Endothelial cell of umbilical vein (primary cell): ENCODE data around the gene SEMA4D. TPM values are rescaled to one million over a fixed set of nuclear protein-coding genes. Genes with fewer than 3 reads are reported as not detected.

Experiments used
- BruUV-seq: library from RNA; stranded (reverse); fragments of 400-500 nt; replicated peaks from 2 replicates; lab custom pipeline; 2021; lab: Mats Ljungman, UMichigan
- CTCF ChIA-PET: fragments of 300-600, 350-600 bp; sonication (Branson Sonifier 250); formaldehyde crosslinking; loops from one replicate; lab custom pipeline; 2021; ENCODE audit warnings: antibody characterized with exemption, inconsistent platforms; lab: Charles Lee
- POLR2A ChIA-PET: fragments of 300-600, 350-600 bp; sonication (Branson Sonifier 250); formaldehyde crosslinking; loops from one replicate; lab custom pipeline; 2021; ENCODE audit warnings: antibody characterized with exemption, inconsistent platforms; lab: Charles Lee
- DNase-seq: peaks from one replicate; pipeline ENCODE4 v3.0.0-alpha.2; 2011; ENCODE audit warnings: low read depth, low spot score
- FAIRE-seq: peaks from 2 replicates; lab custom pipeline; 2011; peaks lifted over from hg19 to GRCh38; lab: Jason Lieb, UNC
- H2AFZ ChIP-seq: 2 replicates; pipeline ENCODE4 v1.6.0; 2012; ENCODE audit warnings: low read depth, low read length, control low read depth, inconsistent platforms
- H3K27ac ChIP-seq: 2 replicates; pipeline ENCODE4 v1.5.1; 2011; ENCODE audit warnings: low read depth, mild to moderate bottlenecking, control low read depth, low read length, moderate library complexity; ENCODE audit not compliant: insufficient read depth
- H3K27me3 ChIP-seq, 2 experiments: 2 replicates each; pipeline versions ENCODE4 v1.6.0 to v1.6.1; 2011; ENCODE audit warnings: low read length in 2 of 2, mixed read lengths in 1 of 2; ENCODE audit not compliant: control insufficient read depth in 2 of 2, insufficient read depth in 2 of 2
- H3K36me3 ChIP-seq, 2 experiments: 2 replicates in 1 of 2; 3 replicates in 1 of 2; pipeline ENCODE4 v1.5.1; 2011; ENCODE audit warnings: low read length in 2 of 2, mild to moderate bottlenecking in 1 of 2, moderate library complexity in 1 of 2; ENCODE audit not compliant: control insufficient read depth in 2 of 2, insufficient read depth in 2 of 2; ENCODE audit errors: extremely low read depth in 1 of 2
- H3K4me1 ChIP-seq: 3 replicates; pipeline ENCODE4 v1.5.1; 2011; ENCODE audit warnings: mild to moderate bottlenecking, low read length; ENCODE audit not compliant: control insufficient read depth, insufficient read depth; ENCODE audit errors: extremely low read depth
- H3K4me2 ChIP-seq: 2 replicates; pipeline ENCODE4 v1.6.1; 2011; ENCODE audit warnings: low read length, control low read depth, mixed read lengths; ENCODE audit not compliant: insufficient read depth
- H3K4me3 ChIP-seq, 3 experiments: fragments of 200-600 bp in 1 of 3; sonication (generic), shearing (Covaris generic) in 1 of 3; replicated peaks in 1 of 3; 2 replicates each; pipeline ENCODE4 v1.5.1; 2011 to 2016; ENCODE audit warnings: control low read depth in 3 of 3, low read length in 3 of 3, mild to moderate bottlenecking in 2 of 3, inconsistent platforms in 1 of 3, low read depth in 1 of 3, moderate library complexity in 1 of 3; ENCODE audit not compliant: insufficient read depth in 1 of 3
- H3K79me2 ChIP-seq: 2 replicates; pipeline ENCODE4 v1.6.0; 2012; ENCODE audit warnings: low read length, inconsistent platforms; ENCODE audit not compliant: control insufficient read depth, insufficient read depth
- H3K9ac ChIP-seq: replicated peaks from 2 replicates; pipeline ENCODE3; 2011; ENCODE audit warnings: low read length, control low read depth; ENCODE audit not compliant: insufficient read depth; ENCODE audit errors: extremely low read depth
- H3K9me1 ChIP-seq: replicated peaks from 3 replicates; pipeline ENCODE4 v1.6.0; 2011; ENCODE audit warnings: mild to moderate bottlenecking, low read length; ENCODE audit not compliant: control insufficient read depth, insufficient read depth; ENCODE audit errors: extremely low read depth
- H3K9me3 ChIP-seq: replicated peaks from 2 replicates; pipeline ENCODE4 v1.5.1; 2012; ENCODE audit warnings: low read length, inconsistent platforms; ENCODE audit not compliant: control insufficient read depth, insufficient read depth
- H4K20me1 ChIP-seq: replicated peaks from 2 replicates; pipeline ENCODE3; 2011; ENCODE audit warnings: mild to moderate bottlenecking, low read length; ENCODE audit not compliant: control insufficient read depth, insufficient read depth; ENCODE audit errors: extremely low read depth
- CTCF ChIP-seq, 2 donors: IDR thresholded peaks; 1 replicate in 1 of 2; 2 replicates in 1 of 2; pipeline ENCODE4 v1.5.1; 2011; ENCODE audit warnings: low read length in 2 of 2, mild to moderate bottlenecking in 2 of 2, moderate library complexity in 2 of 2, control low read depth in 1 of 2, inconsistent platforms in 1 of 2, low read depth in 1 of 2; ENCODE audit not compliant: insufficient read depth in 1 of 2; ENCODE audit errors: extremely low read depth in 1 of 2
- EZH2 ChIP-seq: IDR thresholded peaks from 2 replicates; pipeline ENCODE4 v1.6.1; 2012; ENCODE audit warnings: borderline replicate concordance, low read depth, mild to moderate bottlenecking, moderate library complexity, low read length, inconsistent platforms; ENCODE audit not compliant: severe bottlenecking
- FOS ChIP-seq: IDR thresholded peaks from 2 replicates; pipeline ENCODE4 v1.6.1; 2011; ENCODE audit warnings: mild to moderate bottlenecking, low read length, moderate library complexity, borderline replicate concordance; ENCODE audit not compliant: insufficient read depth
- GATA2 ChIP-seq: IDR thresholded peaks from 2 replicates; pipeline ENCODE4 v1.7.0; 2011; ENCODE audit warnings: low read depth, mild to moderate bottlenecking, moderate library complexity, mixed read lengths, low read length; ENCODE audit not compliant: insufficient read length, insufficient read depth
- JUN ChIP-seq: IDR thresholded peaks from 2 replicates; pipeline ENCODE4 v1.6.1; 2011; ENCODE audit warnings: borderline replicate concordance, low read depth; ENCODE audit not compliant: insufficient read length, insufficient read depth
- MAX ChIP-seq: IDR thresholded peaks from 2 replicates; pipeline ENCODE4 v1.6.1; 2011; ENCODE audit not compliant: insufficient read depth, insufficient read length
- MYC ChIP-seq: IDR thresholded peaks from one replicate; pipeline ENCODE4 v1.6.1; 2011; ENCODE audit warnings: mild to moderate bottlenecking, low read depth, low read length
- POLR2A ChIP-seq: IDR thresholded peaks from 2 replicates; pipeline ENCODE4 v1.6.1; 2012; ENCODE audit warnings: low read depth, mild to moderate bottlenecking, control low read depth, low read length
- POLR2AphosphoS5 ChIP-seq: IDR thresholded peaks from 2 replicates; pipeline ENCODE4 v1.6.1; 2012; ENCODE audit warnings: low read depth, mild to moderate bottlenecking, control low read depth, low read length, moderate library complexity; ENCODE audit not compliant: insufficient read depth
- dilution Hi-C: fragments of 300-500 bp; cut with MboI; formaldehyde crosslinking; loops from one replicate; pipeline ENCODE4 v1.15.0; 2019; ENCODE audit warnings: low sequenced_read_pairs; ENCODE audit not compliant: extremely low pct_ligation_motif_present
- intact Hi-C: fragments of 100-400 bp; cut with micrococcal nuclease; formaldehyde crosslinking; loops from one replicate; pipeline ENCODE4 v1.10.0; 2022
- polyA plus RNA-seq, 4 experiments: library from polyadenylated mRNA; depleted of rRNA in 3 of 4; stranded (reverse) in 3 of 4; unstranded in 1 of 4; fragments of >200 nt; gene quantifications; 2 replicates each; pipeline versions ENCODE4 v1.2.1 to v1.2.3, GENCODE V29; 2011 to 2012; ENCODE audit warnings: missing spikeins in 1 of 4
- total RNA-seq: library from RNA; stranded (reverse); gene quantifications from 2 replicates; pipeline ENCODE4 v1.2.3, GENCODE V29; 2021

SEMA4D gene
- total and polyA plus RNA-seq, 2 donors (not counting 3 experiments of a cell fraction or from before 2014, with no cell fraction given) = 3.9 to 15.7 TPM

- intact Hi-C loops (no loop called here), dilution Hi-C loops (no loop called here)
- Histone ChIP-seq H3K4me2 (no peak overlapping the region), H3K4me3 (no peak overlapping the region), H3K36me3 (no peaks in the 10 kb centered on the region), H3K27ac (no peak overlapping the region), H3K4me1 (peaks cover 4% of the 10 kb centered on the region), H3K27me3 (peaks cover 5 to 11% of the 10 kb centered on the region in 2 experiments), H4K20me1 (no peaks in the 10 kb centered on the region), H2AFZ (no peak overlapping the region), H3K9ac (no peak overlapping the region), H3K79me2 (no peaks in the 10 kb centered on the region), H3K9me3 (no peaks in the 10 kb centered on the region), H3K9me1 (no peaks in the 10 kb centered on the region)
- ChIA-PET CTCF (no interaction called here), POLR2A (no interaction called here)
- no TSS peak for BruUV-seq
- FAIRE-seq (no peak), DNase-seq (no peak)
- no peak for TF ChIP-seq JUN
- TF ChIP-seq EZH2 = no peak
- no peak for TF ChIP-seq GATA2
- no peak for TF ChIP-seq MAX
Measured at GRCh38 chr9:89514956-89515355, 17.0 kb upstream of the SEMA4D start.

DNA sequence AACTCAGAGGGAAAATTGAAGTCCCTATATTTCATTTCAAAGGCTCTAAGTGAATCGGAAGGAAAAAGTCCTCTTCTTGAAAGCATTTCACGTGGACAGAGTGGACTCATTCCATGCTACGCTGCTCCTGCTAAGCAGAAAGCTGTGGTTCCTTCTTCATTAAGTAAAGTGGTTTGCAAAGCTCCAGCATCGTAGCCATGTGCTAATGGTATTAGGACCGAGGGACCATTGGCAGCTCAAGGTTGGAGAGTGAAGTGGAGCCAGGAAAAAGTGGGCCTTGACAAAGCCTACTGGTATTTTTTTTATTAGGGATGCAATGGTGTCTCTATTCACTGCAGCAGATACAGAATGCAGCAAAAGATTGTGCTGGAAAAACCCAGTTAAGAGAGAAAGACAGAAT lies 16.4 kb upstream of the SEMA4D start:
- Histone ChIP-seq H3K79me2 (no peaks in the 10 kb centered on the region), H3K4me1 (peaks cover under 1% of the 10 kb centered on the region), H3K27ac (no peak overlapping the region), H3K9ac (no peak overlapping the region), H2AFZ (no peak overlapping the region), H3K9me3 (no peaks in the 10 kb centered on the region), H3K36me3 (no peaks in the 10 kb centered on the region), H4K20me1 (no peaks in the 10 kb centered on the region), H3K9me1 (no peaks in the 10 kb centered on the region), H3K27me3 (peaks cover 5 to 11% of the 10 kb centered on the region in 2 experiments), H3K4me2 (no peak overlapping the region), H3K4me3 (no peak overlapping the region)
- BruUV-seq = no TSS peak
- CTCF ChIA-PET = no interaction called here
- no peak for DNase-seq
- dilution Hi-C loops = no loop called here
- TF ChIP-seq EZH2 (no peak), GATA2 (no peak), POLR2A (no peak), JUN (no peak), MYC (no peak), CTCF (IDR thresholded peaks at IDR 0.05; ENCODE audit: extremely low read depth in 1 of 2, insufficient read depth in 1 of 2, low read depth in 1 of 2, low read length in 2 of 2) (no peak), MAX (no peak), POLR2AphosphoS5 (no peak), FOS (no peak)
- POLR2A ChIA-PET = no interaction called here
- intact Hi-C loops = no loop called here
- FAIRE-seq = no peak
